ENCODE data around the gene SLC12A2. TPM values are rescaled to one million over a fixed set of nuclear protein-coding genes. Genes with fewer than 3 reads are reported as not detected.
A peak's percentile ranks its signal among the peaks of the same experiment; 100 is the strongest.

Gene SLC12A2
- total and polyA plus RNA-seq, 9 of the 15 experiments (the other 6 are each of a cell fraction or from before 2014, with no cell fraction given), result 5.1 to 20.3 (median 12.6) TPM

DNA sequence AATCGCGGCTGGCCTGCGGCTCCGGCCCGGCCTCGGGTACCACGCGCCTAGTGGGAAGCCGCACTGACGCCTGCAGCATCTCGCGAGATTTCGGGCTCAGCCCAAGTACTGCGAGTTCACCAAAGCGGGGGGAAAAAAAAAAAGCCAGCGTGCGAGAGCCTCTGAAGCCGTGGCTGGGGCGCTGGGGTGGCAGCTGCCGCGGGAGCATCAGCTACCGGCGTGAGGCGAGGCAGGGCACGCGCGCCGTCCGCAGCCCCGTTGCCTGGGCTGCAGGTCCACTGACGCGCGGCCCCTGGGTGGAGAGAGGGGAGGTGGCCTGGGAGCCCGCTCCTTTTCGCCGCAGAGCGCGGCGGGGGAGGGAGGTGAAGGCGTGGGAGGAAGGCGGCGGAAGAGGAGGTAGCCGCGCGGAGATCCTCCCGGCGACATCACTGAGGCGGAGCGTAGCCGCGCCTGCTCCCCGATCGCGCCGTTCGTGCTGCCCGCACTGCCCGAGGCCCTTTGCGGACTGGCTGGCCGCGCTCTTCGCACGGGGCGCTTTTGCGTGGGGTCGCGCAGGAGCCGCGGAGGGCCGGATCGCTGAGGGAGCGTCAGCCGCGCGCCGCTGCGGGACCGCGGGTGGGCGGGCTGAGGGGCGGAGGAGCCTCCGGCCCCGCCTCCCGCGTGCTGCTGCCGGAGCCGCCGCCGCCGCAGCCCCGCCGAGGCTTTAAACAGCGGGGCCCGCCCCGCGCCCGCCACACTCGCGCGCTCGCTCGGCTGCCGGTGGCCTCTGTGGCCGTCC, at the start of gene SLC12A2 (continued):
- TF ChIP-seq, protein P1, sequence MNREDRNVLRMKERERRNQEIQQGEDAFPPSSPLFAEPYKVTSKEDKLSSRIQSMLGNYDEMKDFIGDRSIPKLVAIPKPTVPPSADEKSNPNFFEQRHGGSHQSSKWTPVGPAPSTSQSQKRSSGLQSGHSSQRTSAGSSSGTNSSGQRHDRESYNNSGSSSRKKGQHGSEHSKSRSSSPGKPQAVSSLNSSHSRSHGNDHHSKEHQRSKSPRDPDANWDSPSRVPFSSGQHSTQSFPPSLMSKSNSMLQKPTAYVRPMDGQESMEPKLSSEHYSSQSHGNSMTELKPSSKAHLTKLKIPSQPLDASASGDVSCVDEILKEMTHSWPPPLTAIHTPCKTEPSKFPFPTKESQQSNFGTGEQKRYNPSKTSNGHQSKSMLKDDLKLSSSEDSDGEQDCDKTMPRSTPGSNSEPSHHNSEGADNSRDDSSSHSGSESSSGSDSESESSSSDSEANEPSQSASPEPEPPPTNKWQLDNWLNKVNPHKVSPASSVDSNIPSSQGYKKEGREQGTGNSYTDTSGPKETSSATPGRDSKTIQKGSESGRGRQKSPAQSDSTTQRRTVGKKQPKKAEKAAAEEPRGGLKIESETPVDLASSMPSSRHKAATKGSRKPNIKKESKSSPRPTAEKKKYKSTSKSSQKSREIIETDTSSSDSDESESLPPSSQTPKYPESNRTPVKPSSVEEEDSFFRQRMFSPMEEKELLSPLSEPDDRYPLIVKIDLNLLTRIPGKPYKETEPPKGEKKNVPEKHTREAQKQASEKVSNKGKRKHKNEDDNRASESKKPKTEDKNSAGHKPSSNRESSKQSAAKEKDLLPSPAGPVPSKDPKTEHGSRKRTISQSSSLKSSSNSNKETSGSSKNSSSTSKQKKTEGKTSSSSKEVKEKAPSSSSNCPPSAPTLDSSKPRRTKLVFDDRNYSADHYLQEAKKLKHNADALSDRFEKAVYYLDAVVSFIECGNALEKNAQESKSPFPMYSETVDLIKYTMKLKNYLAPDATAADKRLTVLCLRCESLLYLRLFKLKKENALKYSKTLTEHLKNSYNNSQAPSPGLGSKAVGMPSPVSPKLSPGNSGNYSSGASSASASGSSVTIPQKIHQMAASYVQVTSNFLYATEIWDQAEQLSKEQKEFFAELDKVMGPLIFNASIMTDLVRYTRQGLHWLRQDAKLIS (CRISPR knock-in tag; IDR thresholded peaks at IDR 0.05), result no peak; the same call in 1 of the 2 replicates
- TF ChIP-seq ZNF639 (CRISPR knock-in tag; conservative IDR thresholded peaks at IDR 0.05 in 1 of 2, IDR thresholded peaks at IDR 0.05 in 1 of 2) (peak in 1 of 2 experiments; percentile 75; a peak in 2 of 4 replicates), HBP1 (CRISPR knock-in tag; IDR thresholded peaks at IDR 0.05) (no peak), ZNF282 (CRISPR knock-in tag; IDR thresholded peaks at IDR 0.05) (peak; percentile 50; the same call in 1 of the 2 replicates), ERF (CRISPR knock-in tag; IDR thresholded peaks at IDR 0.05) (0 out of 2 replicates have a peak, but pooled peaks have one; percentile 64), ID3 (CRISPR knock-in tag; IDR thresholded peaks at IDR 0.05) (no peak), ID3 (tag; IDR thresholded peaks at IDR 0.05) (0 out of 2 replicates have a peak, but pooled peaks have one; percentile 34), CBX5 (IDR thresholded peaks at IDR 0.05; ENCODE audit: borderline replicate concordance, low read depth) (no peak), NCOA6 (IDR thresholded peaks at IDR 0.05) (no peak), NR3C1 (CRISPR knock-in tag; IDR thresholded peaks at IDR 0.05) (peak; percentile 81), GATAD2A (IDR thresholded peaks at IDR 0.05) (no peak; the same call in 1 of the 2 replicates), MXD1 (CRISPR knock-in tag; IDR thresholded peaks at IDR 0.05; ENCODE audit: borderline replicate concordance, poor library complexity, severe bottlenecking) (no peak), POLR2AphosphoS2 (IDR thresholded peaks at IDR 0.05; ENCODE audit: low read length) (no peak), KAT8 (IDR thresholded peaks at IDR 0.05; ENCODE audit: low read depth) (no peak), ZNF224 (CRISPR knock-in tag; IDR thresholded peaks at IDR 0.05) (no peak), TAF9B (IDR thresholded peaks at IDR 0.05; ENCODE audit: partially characterized antibody) (no peak), KDM5B (IDR thresholded peaks at IDR 0.05; ENCODE audit: insufficient replicate concordance, low read depth, low read length) (peak; percentile 66), NFE2 (IDR thresholded peaks at IDR 0.05; ENCODE audit: low read depth) (no peak)
- TF ChIP-seq, protein P2, sequence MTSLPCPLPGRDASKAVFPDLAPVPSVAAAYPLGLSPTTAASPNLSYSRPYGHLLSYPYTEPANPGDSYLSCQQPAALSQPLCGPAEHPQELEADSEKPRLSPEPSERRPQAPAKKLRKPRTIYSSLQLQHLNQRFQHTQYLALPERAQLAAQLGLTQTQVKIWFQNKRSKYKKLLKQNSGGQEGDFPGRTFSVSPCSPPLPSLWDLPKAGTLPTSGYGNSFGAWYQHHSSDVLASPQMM (CRISPR knock-in tag; IDR thresholded peaks at IDR 0.05), result no peak
